GM12878 (cell line): ENCODE results near the gene ITGB2.

Experiments used
- CHD4 ChIP-seq: fragments of 200-600 bp; sonication (generic); IDR thresholded peaks from 2 replicates; pipeline ENCODE4 v1.6.1; 2016; ENCODE audit warnings: mild to moderate bottlenecking
- CTCF ChIP-seq, 3 experiments: IDR thresholded peaks in 2 of 3; conservative IDR thresholded peaks in 1 of 3; 2 replicates each; pipeline ENCODE4 v1.5.1; 2011; ENCODE audit warnings: low read depth in 3 of 3, low read length in 3 of 3, mild to moderate bottlenecking in 3 of 3, control low read depth in 2 of 3, moderate library complexity in 2 of 3, inconsistent platforms in 1 of 3, mixed read lengths in 1 of 3; ENCODE audit not compliant: control insufficient read depth in 2 of 3, insufficient read depth in 1 of 3; ENCODE audit errors: extremely low read depth in 1 of 3
- FOXM1 ChIP-seq: IDR thresholded peaks from 2 replicates; pipeline ENCODE4 v1.6.1; 2012; ENCODE audit warnings: low read depth, mild to moderate bottlenecking, inconsistent platforms, low read length, moderate library complexity
- KDM1A ChIP-seq: fragments of 200-600 bp; sonication (generic); IDR thresholded peaks from 2 replicates; pipeline ENCODE4 v1.6.1; 2016; ENCODE audit warnings: borderline replicate concordance
- NR2C2 ChIP-seq: IDR thresholded peaks from 2 replicates; pipeline ENCODE4 v1.6.1; 2011; ENCODE audit warnings: borderline replicate concordance, low read depth; ENCODE audit not compliant: control insufficient read depth, insufficient read length
- POLR2AphosphoS5 ChIP-seq: IDR thresholded peaks from 2 replicates; pipeline ENCODE4 v1.6.1; 2011; ENCODE audit warnings: mild to moderate bottlenecking, low read length, inconsistent platforms
- REST ChIP-seq: IDR thresholded peaks from 2 replicates; pipeline ENCODE4 v1.6.1; 2012; ENCODE audit warnings: mild to moderate bottlenecking, low read depth, low read length
- SMAD1 ChIP-seq: fragments of 450-650 bp; IDR thresholded peaks from 2 replicates; pipeline ENCODE4 v1.6.1; 2018; ENCODE audit warnings: mild to moderate bottlenecking, low read depth; ENCODE audit not compliant: partially characterized antibody
- SMC3 ChIP-seq: IDR thresholded peaks from 2 replicates; pipeline ENCODE4 v1.6.1; 2011; ENCODE audit warnings: low read length, improper control_type of control experiment, borderline replicate concordance
- SUZ12 ChIP-seq: fragments of 200-600 bp; sonication (generic); IDR thresholded peaks from one replicate; pipeline ENCODE4 v1.6.1; 2018; ENCODE audit warnings: antibody characterized with exemption, mild to moderate bottlenecking; ENCODE audit not compliant: unreplicated experiment
- TF ChIP-seq, protein P1 (sequence below): IDR thresholded peaks from 2 replicates; pipeline ENCODE4 v1.6.1; 2011; ENCODE audit warnings: low read depth, low read length, improper control_type of control experiment, borderline replicate concordance

DNA sequence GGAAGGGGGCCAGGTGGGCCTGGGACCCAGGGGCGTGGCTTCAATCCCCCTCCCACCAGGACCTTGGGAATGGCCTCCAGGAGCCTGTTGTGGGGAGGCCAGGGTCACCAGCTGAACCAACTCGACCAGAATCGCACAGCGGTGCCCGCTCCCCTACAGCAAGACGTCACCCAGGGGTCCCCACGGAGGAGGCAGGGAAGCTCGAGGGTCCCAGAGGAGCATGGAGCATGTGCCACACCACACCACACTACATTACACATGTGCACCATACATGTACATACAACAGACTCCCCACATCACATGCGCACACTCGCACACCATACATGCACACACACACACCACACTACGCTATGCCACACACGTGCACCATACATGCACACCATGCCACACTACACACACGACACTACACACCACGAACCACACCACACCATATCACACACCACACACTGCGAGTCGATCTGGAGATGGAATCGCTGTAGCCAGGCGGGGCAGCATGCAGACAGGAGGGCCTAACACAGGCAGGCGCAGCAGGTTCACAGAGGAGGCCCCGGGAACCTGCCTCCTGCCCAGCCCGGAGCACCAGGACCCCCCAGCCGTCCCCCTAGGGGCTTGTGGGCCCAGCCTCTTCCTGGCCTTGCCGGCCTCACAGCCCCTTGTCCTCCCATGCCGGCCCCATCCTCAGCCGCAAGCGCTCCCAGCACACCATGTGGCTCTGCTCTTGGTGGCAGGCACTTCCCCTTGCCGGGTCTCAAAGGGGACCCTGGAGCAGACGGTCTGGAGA, 596 bp downstream of the ITGB2 start:
- no peak for TF ChIP-seq CTCF (IDR thresholded peaks at IDR 0.05 in 2 of 3, conservative IDR thresholded peaks at IDR 0.05 in 1 of 3; ENCODE audit: control insufficient read depth in 2 of 3, extremely low read depth in 1 of 3, insufficient read depth in 1 of 3, low read depth in 3 of 3, low read length in 3 of 3)
- TF ChIP-seq, protein P1, sequence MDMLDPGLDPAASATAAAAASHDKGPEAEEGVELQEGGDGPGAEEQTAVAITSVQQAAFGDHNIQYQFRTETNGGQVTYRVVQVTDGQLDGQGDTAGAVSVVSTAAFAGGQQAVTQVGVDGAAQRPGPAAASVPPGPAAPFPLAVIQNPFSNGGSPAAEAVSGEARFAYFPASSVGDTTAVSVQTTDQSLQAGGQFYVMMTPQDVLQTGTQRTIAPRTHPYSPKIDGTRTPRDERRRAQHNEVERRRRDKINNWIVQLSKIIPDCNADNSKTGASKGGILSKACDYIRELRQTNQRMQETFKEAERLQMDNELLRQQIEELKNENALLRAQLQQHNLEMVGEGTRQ, result no peak
- no peak for TF ChIP-seq CHD4
- no peak for TF ChIP-seq FOXM1
- TF ChIP-seq POLR2AphosphoS5, result no peak
- TF ChIP-seq SUZ12, result no peak
- TF ChIP-seq KDM1A, result no peak
- no peak for TF ChIP-seq NR2C2
- no peak for TF ChIP-seq SMAD1
- no peak for TF ChIP-seq REST
- TF ChIP-seq SMC3, result no peak
